Stimulated activated CD4-positive, alpha-beta T cell treated with anti-CD3 and anti-CD28 coated beads, TNF-alpha, amount 100 ng/mL, for 1 hour (primary cell): ENCODE measurements around the gene PHIP.

ENCODE experiments used
- DNase-seq, 3 donors: peaks; one replicate each; pipeline ENCODE4 v3.0.0-alpha.2; 2020; ENCODE audit warnings: low read depth in 3 of 3, low spot score in 1 of 3

The PHIP gene

GRCh38 chr6:79071547-79071946, 6.5 kb downstream of the PHIP start:
- DNase-seq: no peak

GRCh38 chr6:79070206-79070825, 7.7 kb downstream of the PHIP start:
- no peak for DNase-seq

GRCh38 chr6:79066828-79067227, 11.2 kb downstream of the PHIP start:
- no peak for DNase-seq

- DNase-seq: no peak
Observed at GRCh38 chr6:79066330-79066729, 11.7 kb downstream of the PHIP start.

GRCh38 chr6:79065232-79065631, 12.8 kb downstream of the PHIP start:
- no peak for DNase-seq

- DNase-seq: no peak
Observed at GRCh38 chr6:79064635-79065034, 13.4 kb downstream of the PHIP start.

GRCh38 chr6:79062708-79063107, 15.3 kb downstream of the PHIP start:
- no peak for DNase-seq

- no peak for DNase-seq
Observed at GRCh38 chr6:79057746-79058145, 20.3 kb downstream of the PHIP start.

- DNase-seq: no peak
Observed at GRCh38 chr6:79056226-79056625, 21.8 kb downstream of the PHIP start.

- DNase-seq: no peak
Observed at GRCh38 chr6:79048611-79049010, 29.4 kb downstream of the PHIP start.

GRCh38 chr6:79047072-79047471, 31.0 kb downstream of the PHIP start:
- no peak for DNase-seq

- DNase-seq: no peak
Observed at GRCh38 chr6:79045966-79046365, 32.1 kb downstream of the PHIP start.

- DNase-seq: no peak
Observed at GRCh38 chr6:79042799-79043126, 35.3 kb downstream of the PHIP start.

GRCh38 chr6:79042088-79042798, 35.8 kb downstream of the PHIP start:
- no peak for DNase-seq

GRCh38 chr6:79040083-79040482, 38.0 kb downstream of the PHIP start:
- no peak for DNase-seq

- no peak for DNase-seq
Observed at GRCh38 chr6:79038061-79038460, 40.0 kb downstream of the PHIP start.

GRCh38 chr6:79034865-79035264, 43.2 kb downstream of the PHIP start:
- DNase-seq: no peak

GRCh38 chr6:79033279-79033678, 44.8 kb downstream of the PHIP start:
- DNase-seq: no peak

GRCh38 chr6:79031821-79032590, 46.0 kb downstream of the PHIP start:
- DNase-seq: no peak

- DNase-seq: no peak
Observed at GRCh38 chr6:79030511-79030910, 47.5 kb downstream of the PHIP start.

- no peak for DNase-seq
Observed at GRCh38 chr6:79030023-79030422, 48.0 kb downstream of the PHIP start.

GRCh38 chr6:79028641-79029314, 49.3 kb downstream of the PHIP start:
- no peak for DNase-seq
